EH (cell line): ENCODE results near the gene HSD17B8.
A peak's percentile ranks its signal among the peaks of the same experiment; 100 is the strongest.

ENCODE experiments used
- DNase-seq: peaks from one replicate; pipeline ENCODE4 v3.0.0-alpha.2; 2015; ENCODE audit warnings: low read depth

Gene HSD17B8

GRCh38 chr6:33204415-33205190 is at the start of gene HSD17B8:
Gene HSD17B8, plus strand, starts transcription at chr6:33204655. Its CDS starts 14 bp downstream, at chr6:33204669.
- peak; percentile 89 for DNase-seq

DNA sequence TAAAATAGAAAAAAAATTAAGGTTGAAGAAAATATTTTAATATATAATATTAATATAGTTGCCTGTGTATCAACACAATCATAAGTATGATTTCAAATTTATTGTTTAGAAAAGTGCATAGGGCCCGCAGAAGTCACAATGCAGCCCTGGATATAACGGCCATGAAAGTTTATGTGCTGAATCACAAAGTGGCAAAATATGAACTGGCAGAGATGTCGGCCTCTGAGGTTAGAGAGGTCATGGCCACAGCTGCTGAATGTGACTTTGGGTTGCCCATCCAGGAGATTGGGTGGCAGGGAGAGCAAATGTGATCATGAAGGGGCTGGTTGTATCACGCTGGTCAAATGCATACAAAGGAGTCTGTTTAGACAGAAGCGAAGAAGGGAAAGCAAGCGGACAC is 47.9 kb upstream of the HSD17B8 start:
- DNase-seq: no peak

- DNase-seq: no peak
Observed at GRCh38 chr6:33156964-33157363, 47.5 kb upstream of the HSD17B8 start.

DNA sequence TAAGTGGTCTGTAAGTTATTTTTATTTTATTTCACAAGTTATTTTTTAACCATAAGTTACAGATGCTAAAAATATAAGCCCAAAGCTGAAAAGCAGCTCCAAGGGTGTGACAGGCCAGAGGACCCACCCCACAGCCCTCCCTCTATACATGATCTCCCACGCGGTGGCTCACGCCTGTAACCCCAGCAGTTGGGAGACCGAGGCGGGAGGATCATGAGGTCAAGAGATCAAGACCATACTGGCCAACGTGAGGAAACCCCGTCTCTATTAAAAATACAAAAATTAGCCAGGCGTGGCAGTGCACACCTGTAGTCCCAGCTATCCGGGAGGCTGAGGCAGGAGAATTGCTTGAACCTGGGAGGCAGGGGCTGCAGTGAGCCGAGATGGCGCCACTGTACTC is 44.4 kb upstream of the HSD17B8 start:
- DNase-seq: no peak

DNA sequence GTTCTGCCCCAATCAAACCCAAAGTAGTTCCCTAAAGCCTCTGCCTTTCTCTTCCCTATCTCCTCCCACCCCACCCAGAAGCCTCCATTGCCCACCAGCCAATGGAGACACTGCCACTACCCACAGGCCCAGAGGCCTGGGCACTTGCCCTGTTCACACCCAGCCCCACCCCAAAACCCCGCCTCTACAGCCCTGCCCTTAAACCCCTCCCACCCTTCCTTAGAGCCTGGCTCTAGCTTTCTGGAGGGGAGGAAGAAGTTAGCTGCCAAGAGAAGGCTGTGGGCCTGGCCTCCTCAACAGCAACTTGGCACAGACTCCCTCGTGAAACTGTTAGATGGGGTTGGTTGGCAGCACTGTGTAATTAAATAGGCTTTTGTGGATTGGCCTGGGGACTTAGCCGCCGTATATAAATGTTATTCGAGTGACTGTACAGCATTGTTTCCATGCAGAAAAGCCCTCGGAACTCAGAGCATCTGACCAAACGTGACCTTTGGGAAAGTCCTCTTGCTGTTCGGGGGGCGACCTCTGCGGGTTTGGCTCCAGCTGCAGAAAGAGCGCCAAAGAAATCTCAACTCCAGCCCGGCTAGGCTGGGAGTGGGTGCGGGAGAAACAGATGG is 43.6 kb upstream of the HSD17B8 start:
- DNase-seq: peak; percentile 98

DNA sequence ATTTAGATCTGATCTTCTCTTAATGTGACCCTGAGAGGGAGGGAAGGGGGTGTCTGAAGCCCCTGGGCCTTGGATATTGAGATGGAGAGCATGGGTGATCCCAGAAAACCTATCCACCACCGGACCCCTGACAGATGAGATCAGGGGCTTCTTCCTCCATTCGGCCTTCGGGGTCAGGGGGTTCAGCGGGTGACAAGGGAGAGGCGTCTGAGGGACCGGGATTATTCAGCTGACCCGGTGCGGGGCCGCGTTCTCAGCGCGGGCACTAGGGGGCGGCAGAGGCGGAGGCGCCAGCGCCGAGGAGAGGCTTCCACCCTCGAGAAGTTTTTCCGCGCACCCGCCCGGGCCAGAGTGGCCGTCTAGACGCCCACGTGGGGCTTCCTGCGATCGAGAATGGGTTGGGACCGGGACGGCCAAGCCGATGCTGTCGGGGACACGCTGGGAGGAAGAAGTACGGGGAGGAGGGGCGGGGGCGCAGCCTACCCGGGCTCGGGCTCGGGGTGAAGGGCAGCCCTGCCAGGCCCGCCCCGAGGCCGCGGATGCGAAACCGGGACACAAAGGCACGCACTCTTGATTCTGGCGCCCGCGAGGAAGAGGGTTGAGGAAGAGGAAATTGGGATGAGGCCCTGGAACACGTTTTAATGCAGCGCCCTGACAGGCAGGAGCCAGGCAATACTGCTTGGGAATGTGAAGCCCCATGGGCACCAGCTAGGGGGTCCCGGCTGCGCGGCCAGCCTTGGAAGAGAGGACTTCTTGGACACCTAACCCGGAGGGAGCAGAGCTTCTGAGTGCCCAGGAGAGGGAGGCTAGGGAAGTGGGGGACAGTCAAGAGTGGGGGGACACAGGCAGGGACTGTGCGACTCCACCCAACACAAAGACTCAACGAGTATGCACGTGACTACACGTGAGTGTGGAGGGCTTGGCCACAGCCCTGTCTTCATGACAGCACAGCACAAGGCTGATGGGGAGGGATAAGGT is 42.8 kb upstream of the HSD17B8 start:
- peak; percentile 68 for DNase-seq

GRCh38 chr6:33163540-33163939 is 40.9 kb upstream of the HSD17B8 start:
- no peak for DNase-seq

DNA sequence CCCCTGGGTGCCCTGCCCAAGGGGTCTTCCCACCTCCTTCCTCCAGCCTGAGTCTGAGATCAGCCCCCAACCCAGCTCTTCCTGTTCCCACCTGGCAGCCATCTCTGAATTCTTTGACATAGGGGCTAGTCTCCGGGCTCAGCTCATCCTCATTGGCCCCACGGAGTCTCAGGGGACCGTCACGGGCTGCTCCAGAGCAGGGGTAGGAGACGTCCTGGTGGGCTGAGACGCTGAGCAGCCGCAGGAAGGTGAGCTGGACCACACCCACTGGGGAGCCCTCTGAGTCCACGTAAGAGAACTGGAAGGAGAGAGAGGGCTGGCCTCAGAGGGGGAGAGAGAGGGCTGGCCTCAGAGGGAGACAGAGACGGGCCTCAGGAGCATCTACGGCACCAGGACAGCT is 40.3 kb upstream of the HSD17B8 start:
- DNase-seq: no peak

DNA sequence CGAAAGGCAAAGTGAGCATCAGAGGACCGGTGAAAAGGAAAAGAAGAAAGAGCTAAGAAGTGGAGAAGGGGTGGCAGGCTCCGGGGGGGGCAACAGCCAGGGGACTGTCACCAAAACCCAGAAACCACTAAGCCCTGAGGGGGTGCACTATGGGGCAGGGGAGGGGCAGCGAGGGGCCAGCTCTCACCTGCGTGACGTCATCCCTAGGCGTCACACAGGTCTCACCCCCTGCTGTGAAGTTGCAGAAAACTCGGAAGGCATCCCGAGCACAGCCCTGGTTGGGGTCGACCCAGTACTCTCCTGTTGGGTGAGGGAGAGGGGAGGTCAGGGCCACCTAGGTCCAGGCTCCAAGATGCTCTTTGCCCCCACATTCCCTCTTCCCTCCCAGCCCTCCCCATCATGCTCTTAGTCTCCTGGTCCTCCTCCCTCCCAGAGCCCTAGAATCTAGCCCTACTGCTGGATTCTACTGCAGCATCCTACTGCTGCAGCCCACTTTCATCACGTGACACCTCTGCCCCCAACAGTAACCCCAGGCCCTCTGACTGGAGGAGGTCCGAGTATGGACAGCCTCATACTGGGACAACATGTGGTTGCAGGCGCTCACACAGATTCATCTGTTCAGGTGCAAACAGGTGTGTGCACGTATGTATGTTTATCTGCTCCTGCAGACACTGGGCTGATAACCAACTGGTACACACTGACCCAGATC is 39.6 kb upstream of the HSD17B8 start:
- no peak for DNase-seq

DNA sequence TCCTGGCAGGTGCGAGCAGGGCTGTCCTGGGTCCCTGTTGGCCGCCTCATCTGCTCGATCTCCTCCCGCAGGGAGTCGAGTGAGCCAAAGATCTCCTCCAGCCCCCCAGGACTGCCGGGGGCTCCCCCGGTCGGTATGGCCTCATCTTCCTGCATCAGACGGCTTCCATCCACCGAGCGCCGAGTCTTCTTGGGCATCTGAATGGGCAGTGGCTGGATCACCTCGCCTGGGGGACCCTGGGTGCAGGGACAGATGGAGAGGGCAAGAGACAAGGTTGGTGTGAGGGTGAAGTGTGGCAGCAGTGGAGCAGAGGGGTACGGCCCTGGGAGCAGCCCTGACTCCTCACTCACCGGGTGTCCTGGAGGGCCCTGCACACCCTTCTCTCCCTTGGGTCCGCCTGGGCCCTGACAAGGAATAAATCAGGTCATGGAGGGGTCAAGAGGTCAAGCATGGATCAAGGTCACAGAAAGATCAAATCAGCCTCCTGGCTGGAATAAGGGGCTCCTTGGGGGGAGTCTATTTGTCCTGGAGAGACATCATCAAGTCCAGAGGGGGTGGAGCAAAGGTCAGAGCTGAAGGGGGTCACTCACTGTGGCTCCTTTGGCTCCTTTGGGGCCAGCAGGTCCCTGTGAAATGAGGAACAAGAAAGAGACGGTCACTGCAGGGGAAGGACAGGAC is 38.7 kb upstream of the HSD17B8 start:
- DNase-seq: no peak

DNA sequence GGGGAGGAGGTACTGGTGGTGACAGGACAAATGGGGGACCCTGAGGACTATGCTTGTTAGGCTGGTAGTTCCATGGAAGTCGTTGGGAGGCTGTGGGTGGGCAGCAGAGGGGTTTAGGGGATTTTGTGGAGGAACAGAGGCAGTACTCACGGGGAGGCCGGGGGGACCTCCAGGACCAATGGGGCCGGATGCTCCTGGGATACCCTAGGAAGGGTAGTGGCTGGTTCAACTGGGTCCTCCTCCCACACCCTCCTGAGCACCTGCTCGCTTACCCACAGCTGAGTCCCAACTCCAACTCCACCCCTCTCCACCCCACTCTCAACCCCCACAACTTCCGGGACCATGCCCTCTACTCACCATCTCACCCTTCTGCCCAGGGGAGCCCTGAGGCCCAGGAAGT is 38.1 kb upstream of the HSD17B8 start:
- DNase-seq: no peak

DNA sequence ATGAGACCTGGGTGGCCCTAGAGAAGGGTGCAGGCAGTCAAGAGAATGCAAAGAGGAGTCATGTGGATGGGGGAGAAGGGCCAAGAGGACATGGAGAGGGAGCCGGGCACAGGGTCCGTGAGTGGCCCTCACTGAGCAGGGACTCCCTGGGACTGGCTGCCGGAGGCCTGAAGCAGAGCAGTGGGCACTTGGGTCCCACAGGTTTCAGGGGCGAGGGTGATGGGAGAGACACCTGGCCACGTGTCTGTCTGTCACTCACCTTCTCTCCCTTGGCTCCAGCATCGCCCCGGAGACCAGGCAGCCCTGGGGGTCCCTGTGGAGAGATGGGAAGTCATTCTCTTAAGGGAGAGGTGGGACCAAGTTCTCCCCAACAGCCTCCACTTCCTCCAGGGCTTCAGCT is 37.6 kb upstream of the HSD17B8 start:
- no peak for DNase-seq

GRCh38 chr6:33167374-33168283 is 36.8 kb upstream of the HSD17B8 start:
- DNase-seq: no peak

DNA sequence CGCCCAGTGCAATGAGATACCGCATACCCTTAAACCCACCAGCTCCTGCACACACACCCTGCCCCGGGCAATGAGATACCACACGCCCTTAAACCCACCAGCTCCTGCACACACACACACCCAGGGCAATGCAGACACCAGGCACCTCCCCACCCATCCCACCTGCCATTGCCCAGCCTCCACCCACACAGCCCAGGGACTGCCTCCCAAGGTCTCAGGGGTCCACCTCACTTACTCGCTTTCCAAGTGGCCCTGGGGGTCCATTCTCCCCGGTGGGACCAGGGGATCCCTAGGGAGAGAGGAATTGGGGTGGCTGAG is 36.2 kb upstream of the HSD17B8 start:
- no peak for DNase-seq

DNA sequence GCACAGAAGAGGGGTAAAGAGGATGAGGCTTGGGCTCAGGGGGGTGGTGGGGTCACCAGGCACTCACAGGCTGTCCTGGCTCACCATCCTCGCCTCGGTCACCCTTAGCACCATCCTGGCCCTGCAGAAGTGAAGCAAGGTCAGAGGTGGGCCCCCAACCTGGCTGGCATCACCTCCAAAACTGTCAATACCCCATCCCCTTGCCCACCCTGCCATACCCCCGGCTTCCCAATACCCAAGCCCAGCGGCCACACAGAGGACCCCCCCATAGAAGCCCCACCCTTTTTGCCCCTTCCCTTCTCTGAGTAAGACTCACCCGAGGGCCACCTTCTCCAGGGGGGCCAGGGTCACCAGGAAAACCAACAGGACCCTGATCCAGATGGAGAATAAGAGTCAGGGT is 35.8 kb upstream of the HSD17B8 start:
- no peak for DNase-seq

- DNase-seq: no peak
Observed at GRCh38 chr6:33169291-33170175, 34.9 kb upstream of the HSD17B8 start.

DNA sequence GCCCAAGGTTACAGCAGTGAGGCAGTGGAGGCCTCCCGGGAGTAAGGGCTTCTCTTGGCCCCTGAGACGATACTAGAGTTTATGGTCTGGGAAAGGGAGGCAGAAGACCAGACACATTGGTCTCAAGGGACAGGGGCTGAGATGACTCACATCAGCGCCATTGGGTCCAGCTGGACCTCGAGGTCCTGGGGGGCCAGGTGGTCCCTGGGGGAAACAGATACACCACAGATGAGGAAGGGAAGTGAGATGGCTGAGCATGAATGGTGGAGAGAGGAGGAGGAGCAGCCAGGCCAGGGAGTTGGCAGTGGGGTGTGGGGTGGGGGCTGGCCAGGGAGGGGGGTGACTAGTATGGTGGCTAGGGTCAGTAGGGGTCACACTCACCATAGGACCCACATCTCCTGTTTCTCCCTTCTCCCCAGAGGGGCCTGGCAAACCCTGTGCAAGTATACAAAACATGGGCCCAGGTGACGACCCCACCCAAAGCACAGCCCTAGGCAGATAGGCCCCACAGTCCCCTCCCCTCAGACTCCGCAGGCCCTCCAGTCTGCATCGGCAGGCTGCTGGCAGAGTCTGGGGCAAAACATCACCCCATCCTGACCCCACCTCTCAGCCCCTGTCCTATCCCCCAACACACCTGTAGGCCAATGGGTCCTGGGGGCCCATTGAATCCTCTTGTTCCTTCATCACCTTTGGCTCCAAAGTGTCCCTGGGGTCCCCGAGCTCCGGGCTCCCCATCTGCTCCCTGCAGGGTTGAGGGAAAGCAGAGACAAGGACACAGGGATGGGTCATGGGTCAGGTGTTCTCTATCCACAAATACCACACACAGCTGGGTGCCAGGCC is 34.1 kb upstream of the HSD17B8 start:
- no peak for DNase-seq
